AG09319 (cell line): ENCODE results near the gene TTC39C.

ENCODE experiments used
- DNase-seq: peaks from one replicate; pipeline ENCODE4 v3.0.0-alpha.2; 2010; ENCODE audit warnings: low read depth; ENCODE audit errors: extremely low read depth
- TF ChIP-seq, protein P1 (sequence below): IDR thresholded peaks from 2 replicates; pipeline ENCODE4 v1.5.1; 2011; ENCODE audit warnings: low read depth, mild to moderate bottlenecking, inconsistent platforms, low read length, moderate library complexity

The TTC39C gene

DNA sequence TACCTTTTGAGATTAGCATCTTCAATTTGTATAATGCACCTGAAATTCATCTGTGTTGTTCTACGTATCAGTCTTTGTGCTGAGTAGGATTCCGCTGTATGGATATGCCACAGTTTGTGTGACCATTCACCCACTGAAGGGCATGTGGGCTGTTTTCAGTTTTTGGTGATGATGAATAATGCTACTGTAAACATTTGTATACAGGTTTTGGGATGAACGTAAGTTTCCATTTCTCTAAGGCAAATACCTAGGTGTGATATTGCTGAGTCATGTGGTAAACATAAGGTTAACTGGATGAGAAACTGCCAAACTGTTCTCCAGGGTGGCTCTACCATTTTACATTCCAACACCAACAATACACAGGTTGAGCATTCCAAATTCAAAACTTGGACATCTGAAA lies 159.4 kb downstream of the TTC39C start:
- DNase-seq: no peak
- TF ChIP-seq, protein P1, sequence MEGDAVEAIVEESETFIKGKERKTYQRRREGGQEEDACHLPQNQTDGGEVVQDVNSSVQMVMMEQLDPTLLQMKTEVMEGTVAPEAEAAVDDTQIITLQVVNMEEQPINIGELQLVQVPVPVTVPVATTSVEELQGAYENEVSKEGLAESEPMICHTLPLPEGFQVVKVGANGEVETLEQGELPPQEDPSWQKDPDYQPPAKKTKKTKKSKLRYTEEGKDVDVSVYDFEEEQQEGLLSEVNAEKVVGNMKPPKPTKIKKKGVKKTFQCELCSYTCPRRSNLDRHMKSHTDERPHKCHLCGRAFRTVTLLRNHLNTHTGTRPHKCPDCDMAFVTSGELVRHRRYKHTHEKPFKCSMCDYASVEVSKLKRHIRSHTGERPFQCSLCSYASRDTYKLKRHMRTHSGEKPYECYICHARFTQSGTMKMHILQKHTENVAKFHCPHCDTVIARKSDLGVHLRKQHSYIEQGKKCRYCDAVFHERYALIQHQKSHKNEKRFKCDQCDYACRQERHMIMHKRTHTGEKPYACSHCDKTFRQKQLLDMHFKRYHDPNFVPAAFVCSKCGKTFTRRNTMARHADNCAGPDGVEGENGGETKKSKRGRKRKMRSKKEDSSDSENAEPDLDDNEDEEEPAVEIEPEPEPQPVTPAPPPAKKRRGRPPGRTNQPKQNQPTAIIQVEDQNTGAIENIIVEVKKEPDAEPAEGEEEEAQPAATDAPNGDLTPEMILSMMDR: no peak

DNA sequence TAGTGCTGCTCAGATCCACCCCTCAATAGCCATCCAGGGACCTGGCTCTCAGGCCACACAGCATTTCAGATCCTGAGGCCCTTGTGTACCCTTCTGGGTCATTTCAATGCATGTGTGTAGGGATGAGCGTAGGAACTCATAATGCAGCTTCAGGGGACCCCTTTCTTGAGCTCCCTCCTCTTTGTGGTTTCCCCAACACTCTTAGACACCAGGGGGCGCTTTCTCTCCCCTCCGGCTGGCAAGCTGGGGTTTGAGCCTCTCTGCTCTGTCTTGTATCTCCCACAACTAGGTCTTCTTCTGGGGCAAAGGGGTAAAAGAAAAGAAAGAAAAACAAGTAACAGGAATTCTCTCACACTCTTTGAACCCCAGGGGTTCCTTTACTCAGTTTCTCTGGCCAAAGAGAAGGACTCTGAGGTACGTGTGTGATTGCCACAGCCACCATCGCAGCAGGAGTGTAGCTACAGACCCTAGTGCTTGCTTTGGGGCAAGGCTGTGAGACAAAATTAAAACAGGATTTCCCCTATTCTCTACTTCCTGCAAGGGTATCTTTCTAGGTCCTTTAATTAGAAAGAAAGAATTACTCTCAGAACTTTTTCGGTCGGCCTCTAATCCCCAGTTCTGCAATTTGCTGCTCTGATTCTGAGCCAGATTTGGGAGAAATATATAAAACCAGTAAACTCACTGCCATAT lies 162.3 kb downstream of the TTC39C start:
- DNase-seq: peak; percentile 4
- TF ChIP-seq, protein P1: peak; percentile 81

DNA sequence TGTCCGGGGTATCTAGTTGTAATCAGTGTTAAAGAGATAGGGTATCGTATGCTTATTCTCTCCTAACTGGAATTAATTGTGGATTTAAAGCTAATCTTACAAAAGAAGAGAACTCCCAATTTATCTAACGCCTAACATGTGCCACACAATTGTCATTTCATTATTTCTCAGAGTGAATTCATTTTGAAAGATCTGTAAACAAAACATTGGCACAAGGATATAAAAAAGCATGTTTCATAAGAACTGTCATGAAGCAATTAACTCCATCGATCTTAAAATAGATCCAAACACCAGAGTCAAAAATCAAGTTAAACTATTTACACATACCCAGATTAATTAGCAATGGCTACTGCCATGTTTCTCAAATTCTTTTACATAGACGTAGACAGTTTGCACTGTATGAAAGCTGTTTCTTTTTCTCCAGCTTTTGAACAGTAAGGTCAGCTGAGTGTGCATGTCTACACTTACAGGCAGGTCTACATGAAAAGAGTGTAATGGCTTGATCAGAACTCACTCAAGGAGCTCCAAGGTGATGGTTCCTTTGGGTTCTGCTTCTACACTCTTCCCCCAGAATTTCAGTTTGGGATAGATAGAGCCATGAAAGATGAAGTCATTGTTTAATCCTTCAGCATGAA lies 163.1 kb downstream of the TTC39C start:
- DNase-seq: no peak
- TF ChIP-seq, protein P1: no peak

DNA sequence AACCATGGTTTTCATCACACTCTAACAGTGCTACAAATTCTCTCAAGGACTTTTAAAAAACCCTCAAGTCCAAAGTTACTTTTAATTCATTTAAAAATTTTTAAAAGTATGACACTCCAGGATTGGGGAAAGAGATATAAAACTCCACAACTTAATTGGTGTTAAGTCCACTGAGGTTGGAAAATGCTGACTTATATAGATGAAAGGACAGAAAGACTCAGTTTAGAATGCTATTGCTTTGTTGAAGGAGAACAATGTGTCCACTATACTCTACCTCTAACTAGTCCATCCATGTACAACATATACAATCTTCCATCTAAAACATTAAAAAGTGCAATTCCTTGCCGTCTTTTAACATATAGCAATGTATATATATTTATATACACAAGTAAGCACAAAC lies 165.5 kb downstream of the TTC39C start:
- TF ChIP-seq, protein P1: no peak

DNA sequence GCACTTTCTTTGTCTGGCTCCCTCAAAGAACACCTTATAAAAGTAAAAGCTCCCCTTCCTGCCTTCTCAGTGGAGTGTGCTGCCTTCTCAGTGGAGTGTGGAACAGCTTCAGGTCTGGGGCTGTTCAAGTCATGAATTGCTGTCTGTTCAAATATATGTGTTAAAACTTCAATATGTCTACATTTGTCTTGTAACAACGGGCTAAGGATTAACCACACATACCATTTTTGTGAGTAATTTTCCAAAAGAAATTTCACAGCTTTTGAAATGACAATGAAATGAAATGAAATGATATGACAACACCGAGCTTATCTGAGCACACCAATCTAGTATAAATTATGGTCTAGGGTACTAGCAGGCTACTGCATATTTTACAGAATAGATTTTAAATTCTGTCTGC lies 167.3 kb downstream of the TTC39C start:
- TF ChIP-seq, protein P1: no peak
- no peak for DNase-seq

More for the DNA sequence above, 165.5 kb downstream of the TTC39C start:
- DNase-seq: no peak
